WTC11 (cell line): Measurements from ENCODE around the gene SF3B1. TPM values are rescaled to one million over a fixed set of nuclear protein-coding genes. Genes with fewer than 3 reads are reported as not detected.
"Not testable (repeated sequence)": the region's sequence is repeated elsewhere in the genome, so short reads cannot be mapped to it uniquely, and the experiment has no call there.

Source experiments
- ATAC-seq: fragments of 200-7000 bp; cut with Tn5 transposase; 2 replicates; pipeline ENCODE4 v1.10.0; 2021; ENCODE audit warnings: mild to moderate bottlenecking, moderate library complexity
- CTCF ChIA-PET: fragments of 300-600 bp; sonication (Branson Sonifier 250); formaldehyde crosslinking; loops from one replicate; lab custom pipeline; 2021; ENCODE audit warnings: antibody characterized with exemption; lab: Charles Lee
- POLR2A ChIA-PET: fragments of 350-600 bp; sonication (Branson Sonifier 250); formaldehyde crosslinking; loops from one replicate; lab custom pipeline; 2021; ENCODE audit warnings: antibody characterized with exemption; lab: Charles Lee
- DNase-seq: peaks from one replicate; pipeline ENCODE4 v3.0.0; 2021; ENCODE audit warnings: low spot score
- H3K27ac Mint-ChIP-seq: 2 replicates; pipeline ENCODE4 v1.8.0; 2021; ENCODE audit warnings: mixed read lengths
- H3K27me3 Mint-ChIP-seq: 2 replicates; pipeline ENCODE4 v1.8.0; 2021; ENCODE audit warnings: low read depth, mild to moderate bottlenecking, moderate library complexity, mixed read lengths
- H3K36me3 Mint-ChIP-seq: 2 replicates; pipeline ENCODE4 v1.8.0; 2021; ENCODE audit warnings: mixed read lengths
- H3K4me1 Mint-ChIP-seq: 2 replicates; pipeline ENCODE4 v1.8.0; 2022; ENCODE audit warnings: mixed read lengths
- H3K4me3 Mint-ChIP-seq: 2 replicates; pipeline ENCODE4 v1.8.0; 2021; ENCODE audit warnings: mild to moderate bottlenecking, moderate library complexity, mixed read lengths
- H3K9me3 Mint-ChIP-seq: 2 replicates; pipeline ENCODE4 v1.8.0; 2021; ENCODE audit warnings: mixed read lengths
- ATF1 ChIP-seq: sonication (generic); formaldehyde crosslinking; IDR thresholded peaks from 2 replicates; pipeline ENCODE4 v1.8.1; 2023; ENCODE audit warnings: mild to moderate bottlenecking, moderate library complexity, missing genetic modification reagents
- ETV6 ChIP-seq: sonication (generic); formaldehyde crosslinking; IDR thresholded peaks from 2 replicates; pipeline ENCODE4 v1.8.1; 2022; ENCODE audit warnings: mild to moderate bottlenecking, missing genetic modification reagents
- GABPB1 ChIP-seq: sonication (generic); formaldehyde crosslinking; IDR thresholded peaks from 2 replicates; pipeline ENCODE4 v1.8.1; 2023; ENCODE audit warnings: mild to moderate bottlenecking, missing genetic modification reagents
- GRHL2 ChIP-seq: fragments of 250-450 bp; sonication (Bioruptor Pico); IDR thresholded peaks from 2 replicates; pipeline ENCODE4 v1.8.0; 2022; ENCODE audit warnings: mild to moderate bottlenecking, moderate library complexity; ENCODE audit not compliant: insufficient replicate concordance, severe bottlenecking
- HMGA2 ChIP-seq: fragments of 250-450 bp; sonication (Bioruptor Pico); IDR thresholded peaks from 2 replicates; pipeline ENCODE4 v1.4.0; 2021; ENCODE audit warnings: mild to moderate bottlenecking, moderate library complexity
- KAT7 ChIP-seq: sonication (generic); formaldehyde crosslinking; IDR thresholded peaks from 2 replicates; pipeline ENCODE4 v1.8.1; 2023; ENCODE audit warnings: missing genetic modification reagents, mild to moderate bottlenecking, borderline replicate concordance
- RELA ChIP-seq: sonication (generic); formaldehyde crosslinking; IDR thresholded peaks from 2 replicates; pipeline ENCODE4 v1.8.1; 2022; ENCODE audit warnings: missing genetic modification reagents, mild to moderate bottlenecking, borderline replicate concordance
- TEAD1 ChIP-seq: sonication (generic); formaldehyde crosslinking; IDR thresholded peaks from 2 replicates; pipeline ENCODE4 v1.8.0; 2022; ENCODE audit warnings: mild to moderate bottlenecking, missing genetic modification reagents
- ZBTB21 ChIP-seq: sonication (generic); formaldehyde crosslinking; IDR thresholded peaks from 2 replicates; pipeline ENCODE4 v1.8.1; 2023; ENCODE audit warnings: mild to moderate bottlenecking, missing genetic modification reagents, borderline replicate concordance
- ZNF219 ChIP-seq: sonication (generic); formaldehyde crosslinking; IDR thresholded peaks from 2 replicates; pipeline ENCODE4 v1.8.0; 2023; ENCODE audit warnings: missing genetic modification reagents, mild to moderate bottlenecking, borderline replicate concordance
- ZNF232 ChIP-seq: sonication (generic); formaldehyde crosslinking; IDR thresholded peaks from 2 replicates; pipeline ENCODE4 v1.8.0; 2022; ENCODE audit warnings: mild to moderate bottlenecking, missing genetic modification reagents
- total RNA-seq: library from RNA; stranded (reverse); gene quantifications from 3 replicates; pipeline ENCODE4 v1.2.3, GENCODE V29; 2021
- TF ChIP-seq, protein P1 (sequence below): sonication (generic); formaldehyde crosslinking; IDR thresholded peaks from 2 replicates; pipeline ENCODE4 v1.8.0; 2023; ENCODE audit warnings: missing genetic modification reagents
- TF ChIP-seq, protein P2 (sequence below): sonication (generic); formaldehyde crosslinking; IDR thresholded peaks from 2 replicates; pipeline ENCODE4 v1.8.1; 2022; ENCODE audit warnings: mild to moderate bottlenecking, moderate library complexity, missing genetic modification reagents
- TF ChIP-seq, protein P3 (sequence below): fragments of 250-450 bp; sonication (Bioruptor Pico); IDR thresholded peaks from 2 replicates; pipeline ENCODE4 v1.9.0; 2021; ENCODE audit warnings: mild to moderate bottlenecking
- TF ChIP-seq, protein P4 (sequence below): fragments of 250-450 bp; sonication (Bioruptor Pico); IDR thresholded peaks from 2 replicates; pipeline ENCODE4 v1.9.0; 2021; ENCODE audit warnings: moderate library complexity, mild to moderate bottlenecking, inconsistent platforms, borderline replicate concordance

SF3B1 gene
- total RNA-seq, 1 experiment from 2014 or later: 321 TPM

DNA sequence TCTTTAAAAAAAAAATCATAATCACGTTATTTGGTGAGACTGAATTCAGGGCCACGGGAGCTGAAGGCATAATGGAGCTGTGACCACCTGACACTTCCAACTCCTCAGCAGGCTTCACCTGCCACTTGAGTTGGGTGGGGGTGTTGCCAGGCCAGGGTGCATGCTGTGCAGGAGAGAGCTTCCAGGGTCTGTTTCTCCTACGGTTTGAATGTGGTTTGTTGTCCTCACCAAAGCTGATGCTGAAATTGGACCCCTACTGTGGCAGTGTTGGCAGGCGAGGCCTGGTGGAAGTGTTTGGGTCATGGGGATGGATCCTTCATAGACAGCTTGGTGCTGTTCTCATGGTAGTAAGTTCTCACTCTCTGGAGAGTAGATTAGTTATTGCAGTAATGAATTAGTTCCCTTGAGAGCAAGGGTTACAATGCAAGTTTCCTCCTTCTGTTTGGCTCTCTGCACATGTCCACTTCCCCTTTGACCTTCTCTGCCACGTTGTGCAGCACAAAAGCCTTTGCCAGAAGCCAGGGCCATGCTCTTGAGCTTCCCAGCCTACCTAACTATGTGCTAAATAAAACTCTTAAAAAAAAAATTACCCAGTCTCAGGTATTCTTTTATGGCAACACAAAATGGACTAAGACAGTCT, 86.0 kb downstream of the SF3B1 start:
- ATAC-seq: no peak
- TF ChIP-seq HMGA2 (CRISPR knock-in tag) (no peak), ETV6 (no peak), ZBTB21 (no peak), GABPB1 (CRISPR knock-in tag) (no peak), RELA (CRISPR knock-in tag) (no peak), KAT7 (CRISPR knock-in tag) (no peak), ZNF219 (no peak), GRHL2 (CRISPR knock-in tag) (no peak), TEAD1 (CRISPR knock-in tag) (no peak), ZNF232 (CRISPR knock-in tag) (no peak)
- TF ChIP-seq, protein P1, sequence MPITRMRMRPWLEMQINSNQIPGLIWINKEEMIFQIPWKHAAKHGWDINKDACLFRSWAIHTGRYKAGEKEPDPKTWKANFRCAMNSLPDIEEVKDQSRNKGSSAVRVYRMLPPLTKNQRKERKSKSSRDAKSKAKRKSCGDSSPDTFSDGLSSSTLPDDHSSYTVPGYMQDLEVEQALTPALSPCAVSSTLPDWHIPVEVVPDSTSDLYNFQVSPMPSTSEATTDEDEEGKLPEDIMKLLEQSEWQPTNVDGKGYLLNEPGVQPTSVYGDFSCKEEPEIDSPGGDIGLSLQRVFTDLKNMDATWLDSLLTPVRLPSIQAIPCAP (CRISPR knock-in tag): no peak
- TF ChIP-seq, protein P2, sequence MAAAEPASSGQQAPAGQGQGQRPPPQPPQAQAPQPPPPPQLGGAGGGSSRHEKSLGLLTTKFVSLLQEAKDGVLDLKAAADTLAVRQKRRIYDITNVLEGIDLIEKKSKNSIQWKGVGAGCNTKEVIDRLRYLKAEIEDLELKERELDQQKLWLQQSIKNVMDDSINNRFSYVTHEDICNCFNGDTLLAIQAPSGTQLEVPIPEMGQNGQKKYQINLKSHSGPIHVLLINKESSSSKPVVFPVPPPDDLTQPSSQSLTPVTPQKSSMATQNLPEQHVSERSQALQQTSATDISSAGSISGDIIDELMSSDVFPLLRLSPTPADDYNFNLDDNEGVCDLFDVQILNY (CRISPR knock-in tag): no peak
- TF ChIP-seq, protein P3, sequence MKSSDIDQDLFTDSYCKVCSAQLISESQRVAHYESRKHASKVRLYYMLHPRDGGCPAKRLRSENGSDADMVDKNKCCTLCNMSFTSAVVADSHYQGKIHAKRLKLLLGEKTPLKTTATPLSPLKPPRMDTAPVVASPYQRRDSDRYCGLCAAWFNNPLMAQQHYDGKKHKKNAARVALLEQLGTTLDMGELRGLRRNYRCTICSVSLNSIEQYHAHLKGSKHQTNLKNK (CRISPR knock-in tag): no peak
- Mint-ChIP-seq H3K27ac (no peak overlapping the region), H3K36me3 (no peaks in the 10 kb centered on the region), H3K4me1 (no peaks in the 10 kb centered on the region), H3K4me3 (no peak overlapping the region), H3K9me3 (peaks cover 5% of the 10 kb centered on the region), H3K27me3 (peaks cover 50% of the 10 kb centered on the region)
- DNase-seq: no peak
- CTCF ChIA-PET: no interaction called here
- POLR2A ChIA-PET: no interaction called here

GRCh38 chr2:197345846-197346370, 88.9 kb downstream of the SF3B1 start:
- POLR2A ChIA-PET: no interaction called here
- Mint-ChIP-seq H3K4me3 (no peak overlapping the region), H3K27me3 (peaks cover 23% of the 10 kb centered on the region), H3K4me1 (no peaks in the 10 kb centered on the region), H3K9me3 (peaks cover 5% of the 10 kb centered on the region), H3K36me3 (no peaks in the 10 kb centered on the region), H3K27ac (no peak overlapping the region)
- ATAC-seq: no peak
- TF ChIP-seq, protein P1 (CRISPR knock-in tag): no peak
- no peak for TF ChIP-seq ATF1 (CRISPR knock-in tag)
- CTCF ChIA-PET: interaction anchor here (0.8 to 1.1 kb wide), 2 partner anchors 13 to 233 kb away, joined by 4 read pairs; no protein-coding TSS in a partner anchor
- no peak for DNase-seq

DNA sequence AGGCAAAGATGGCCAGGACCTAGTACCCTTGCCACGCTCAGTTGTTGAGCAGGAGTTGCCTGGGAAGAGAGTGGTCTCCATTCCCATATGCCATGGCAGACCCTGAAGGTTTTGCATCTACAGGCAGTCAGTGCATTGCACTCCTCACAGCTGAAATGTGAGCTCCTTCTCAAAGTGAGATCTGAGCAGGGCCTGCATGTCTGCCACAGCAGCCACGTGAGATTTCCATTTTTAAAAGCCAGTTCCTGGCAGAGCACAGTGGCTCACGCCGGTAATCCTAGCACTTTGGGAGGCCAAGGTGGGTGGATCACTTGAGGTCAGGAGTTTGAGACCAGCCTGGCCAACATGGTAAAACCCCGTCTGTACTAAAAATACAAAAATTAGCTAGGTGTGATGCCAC, 90.9 kb downstream of the SF3B1 start:
- ATAC-seq, DNase-seq, H3K4me1 Mint-ChIP-seq, CTCF ChIA-PET, H3K9me3 Mint-ChIP-seq, POLR2A ChIA-PET, H3K36me3 Mint-ChIP-seq, H3K27ac Mint-ChIP-seq, H3K4me3 Mint-ChIP-seq: not testable (repeated sequence)
- peaks cover 12% of the 10 kb centered on the region for H3K27me3 Mint-ChIP-seq

DNA sequence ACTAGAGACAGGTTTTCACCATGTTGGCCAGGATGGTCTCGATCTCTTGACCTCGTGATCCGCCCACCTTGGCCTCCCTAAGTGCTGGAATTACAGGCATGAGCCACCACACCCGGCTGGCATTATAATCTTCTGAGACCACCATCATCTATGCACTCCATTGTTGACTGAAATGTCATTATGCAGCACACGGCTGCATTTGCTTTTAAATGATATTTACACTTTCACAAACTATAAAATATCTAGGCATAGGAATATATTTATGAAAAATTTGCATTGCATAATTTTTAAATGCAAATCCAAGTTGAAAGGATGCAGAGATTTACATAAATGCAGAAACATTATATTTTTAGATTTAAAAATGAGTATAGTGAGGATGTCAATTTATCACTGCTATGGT, 94.2 kb downstream of the SF3B1 start:
- no peak for DNase-seq
- TF ChIP-seq TEAD1 (CRISPR knock-in tag): no peak
- TF ChIP-seq, protein P4, sequence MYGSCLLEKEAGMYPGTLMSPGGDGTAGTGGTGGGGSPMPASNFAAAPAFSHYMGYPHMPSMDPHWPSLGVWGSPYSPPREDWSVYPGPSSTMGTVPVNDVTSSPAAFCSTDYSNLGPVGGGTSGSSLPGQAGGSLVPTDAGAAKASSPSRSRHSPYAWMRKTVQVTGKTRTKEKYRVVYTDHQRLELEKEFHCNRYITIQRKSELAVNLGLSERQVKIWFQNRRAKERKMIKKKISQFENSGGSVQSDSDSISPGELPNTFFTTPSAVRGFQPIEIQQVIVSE: no peak
- Mint-ChIP-seq H3K27me3 (no peaks in the 10 kb centered on the region; the same call in none of the 2 replicates), H3K36me3 (no peaks in the 10 kb centered on the region), H3K4me3 (no peak overlapping the region), H3K4me1 (no peaks in the 10 kb centered on the region), H3K9me3 (no peaks in the 10 kb centered on the region), H3K27ac (no peak overlapping the region)
- ChIA-PET POLR2A (no interaction called here), CTCF (no interaction called here)
- ATAC-seq: no peak

Other genes with a start within 250 kb of the SF3B1 start
- gene ANKRD44, start 124.2 kb downstream of the SF3B1 start, total RNA-seq: 0.68 to 0.85 TPM (median 0.71 TPM) in 3 replicates
- gene COQ10B, start 18.5 kb upstream of the SF3B1 start, total RNA-seq: 17.7 to 21.7 TPM (median 19.9 TPM) in 3 replicates
- 995 to 1,024 TPM (median 1,000 TPM) in 3 replicates for gene HSPD1, start 64.8 kb upstream of the SF3B1 start, total RNA-seq
- gene HSPE1, start 65.4 kb upstream of the SF3B1 start, total RNA-seq: 333 to 372 TPM (median 366 TPM) in 3 replicates
- 40.8 to 55.7 TPM (median 47.8 TPM) in 3 replicates for gene MOB4, start 81.0 kb upstream of the SF3B1 start, total RNA-seq
- 1.1 to 1.9 TPM (median 1.5 TPM) in 3 replicates for gene RFTN2, start 240.6 kb upstream of the SF3B1 start, total RNA-seq